ENCODE data around the gene ARFGAP2. TPM values are rescaled to one million over a fixed set of nuclear protein-coding genes. Genes with fewer than 3 reads are reported as not detected.
A peak's percentile ranks its signal among the peaks of the same experiment; 100 is the strongest.

The ARFGAP2 gene
- total and polyA plus RNA-seq, 2 of the 8 experiments (the other 6 are each of a cell fraction or from before 2014, with no cell fraction given), result 50.2 to 64.0 TPM

DNA sequence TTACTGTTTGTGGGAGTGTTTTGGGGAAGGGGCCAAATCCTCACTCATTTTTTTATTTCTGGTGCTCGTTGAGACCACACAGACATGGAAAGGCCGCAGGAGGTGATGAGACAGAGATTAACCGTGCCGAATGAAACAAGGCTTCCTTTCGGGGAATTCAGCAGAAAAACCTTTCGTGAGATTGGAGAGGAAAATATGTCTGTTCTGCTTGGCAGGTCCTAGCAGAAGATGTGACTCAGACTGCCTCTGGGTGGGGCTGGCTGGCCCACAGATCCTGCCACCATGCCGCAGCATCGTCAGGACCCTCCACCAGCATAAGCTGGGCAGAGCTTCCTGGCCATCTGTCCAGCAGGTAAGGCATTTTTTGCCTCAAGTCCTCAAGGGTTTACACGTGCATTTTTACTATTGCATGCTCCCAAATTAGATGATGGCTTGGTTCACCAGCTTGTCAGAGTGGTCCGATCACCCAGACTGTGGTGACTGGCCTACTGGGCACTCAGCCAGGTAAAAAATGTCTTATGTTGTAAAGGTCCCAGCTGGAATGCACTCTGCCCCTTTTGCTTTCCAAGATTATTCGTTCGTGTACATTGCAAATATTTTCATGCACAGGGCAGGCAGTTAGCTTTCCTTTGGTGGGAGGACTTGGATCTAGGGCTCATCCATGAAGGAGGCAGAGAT is 39.6 kb upstream of the ARFGAP2 start:
- H3K14ac ChIP-seq (ENCODE audit: insufficient read length), result no peak overlapping the region
- no peak overlapping the region for H3K23ac ChIP-seq (ENCODE audit: insufficient read length)
- no peak overlapping the region for H4K5ac ChIP-seq (ENCODE audit: insufficient read length, low read depth, low read length)
- H3K4me1 ChIP-seq (replicated peaks in 1 of 4; ENCODE audit: control insufficient read depth in 3 of 4, insufficient read depth in 4 of 4, low read length in 3 of 4), result peaks cover 0 to 10% (median 8%) of the 10 kb centered on the region in 4 experiments; a peak in 6 of 7 replicates
- H2BK120ac ChIP-seq (replicated peaks; ENCODE audit: low read depth, low read length), result no peak overlapping the region
- no peaks in the 10 kb centered on the region for H3K27me3 ChIP-seq (replicated peaks in 1 of 4; ENCODE audit: control insufficient read depth in 3 of 4, extremely low read depth in 1 of 4, insufficient read depth in 3 of 4, low read length in 3 of 4)
- peak overlapping the region; percentile 53; the same call in 1 of the 2 replicates for H2BK15ac ChIP-seq (ENCODE audit: low read length)
- H3K27ac ChIP-seq (ENCODE audit: low read depth, low read length), result no peak overlapping the region
- peak overlapping the region; percentile 93 to 100 for H3K4me2 ChIP-seq (ENCODE audit: insufficient read depth in 1 of 2, low read depth in 2 of 2, low read length in 2 of 2)
- no peak overlapping the region for H3K4ac ChIP-seq (replicated peaks; ENCODE audit: insufficient read length, low read depth, low read length)
- DNase-seq (ENCODE audit: low read depth in 1 of 2, low spot score in 2 of 2), result no peak
- no peak overlapping the region; the same call in 1 of the 2 replicates for H3K18ac ChIP-seq (ENCODE audit: extremely low read depth, low read length)
- H3K79me2 ChIP-seq (ENCODE audit: control insufficient read depth in 1 of 2, insufficient read depth in 2 of 2, low read length in 2 of 2), result peaks cover 6 to 28% of the 10 kb centered on the region in 2 experiments; a peak in 3 of 4 replicates
- POLR2A ChIA-PET (ENCODE audit: partially characterized antibody), result interaction anchor here (0.8 to 3.3 kb wide), 14 partner anchors 9 to 48 kb away, joined by 3 to 30 read pairs (median 12); partner anchors contain the start of genes ACP2 and NR1H3
- no peak overlapping the region for H2AFZ ChIP-seq (ENCODE audit: low read length)
- FAIRE-seq, result no peak
- TF ChIP-seq POLR2A (IDR thresholded peaks at IDR 0.05; ENCODE audit: control extremely low read depth in 1 of 2, low read depth in 2 of 2, low read length in 2 of 2) (no peak), HDAC6 (IDR thresholded peaks at IDR 0.05; ENCODE audit: low read depth, low read length) (no peak), ZNF274 (IDR thresholded peaks at IDR 0.05; ENCODE audit: borderline replicate concordance, extremely low read depth, low read length) (no peak), SUZ12 (IDR thresholded peaks at IDR 0.05; ENCODE audit: low read length) (no peak)
- TF ChIP-seq, protein P1, sequence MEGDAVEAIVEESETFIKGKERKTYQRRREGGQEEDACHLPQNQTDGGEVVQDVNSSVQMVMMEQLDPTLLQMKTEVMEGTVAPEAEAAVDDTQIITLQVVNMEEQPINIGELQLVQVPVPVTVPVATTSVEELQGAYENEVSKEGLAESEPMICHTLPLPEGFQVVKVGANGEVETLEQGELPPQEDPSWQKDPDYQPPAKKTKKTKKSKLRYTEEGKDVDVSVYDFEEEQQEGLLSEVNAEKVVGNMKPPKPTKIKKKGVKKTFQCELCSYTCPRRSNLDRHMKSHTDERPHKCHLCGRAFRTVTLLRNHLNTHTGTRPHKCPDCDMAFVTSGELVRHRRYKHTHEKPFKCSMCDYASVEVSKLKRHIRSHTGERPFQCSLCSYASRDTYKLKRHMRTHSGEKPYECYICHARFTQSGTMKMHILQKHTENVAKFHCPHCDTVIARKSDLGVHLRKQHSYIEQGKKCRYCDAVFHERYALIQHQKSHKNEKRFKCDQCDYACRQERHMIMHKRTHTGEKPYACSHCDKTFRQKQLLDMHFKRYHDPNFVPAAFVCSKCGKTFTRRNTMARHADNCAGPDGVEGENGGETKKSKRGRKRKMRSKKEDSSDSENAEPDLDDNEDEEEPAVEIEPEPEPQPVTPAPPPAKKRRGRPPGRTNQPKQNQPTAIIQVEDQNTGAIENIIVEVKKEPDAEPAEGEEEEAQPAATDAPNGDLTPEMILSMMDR (IDR thresholded peaks at IDR 0.05; ENCODE audit: control extremely low read depth in 1 of 3, insufficient read depth in 1 of 3, low read depth in 1 of 3, low read length in 3 of 3), result peak in 1 of 3 experiments; percentile 9; a peak in 1 of 4 replicates
- H4K8ac ChIP-seq (ENCODE audit: extremely low read depth, insufficient read depth, low read length), result no peak overlapping the region
- no peak overlapping the region; the same call in 1 of the 2 replicates for H2BK5ac ChIP-seq (ENCODE audit: low read depth, low read length)
- H2BK12ac ChIP-seq (ENCODE audit: low read depth, low read length), result peak overlapping the region; percentile 55
- no peaks in the 10 kb centered on the region; the same call in 1 of the 2 replicates for H3K79me1 ChIP-seq (ENCODE audit: low read depth, low read length)
- H4K91ac ChIP-seq (replicated peaks; ENCODE audit: insufficient read length, low read length), result no peak overlapping the region
- peak overlapping the region; percentile 79 to 98 (median 90); a peak in 7 of 8 replicates for H3K4me3 ChIP-seq (ENCODE audit: extremely low read depth in 1 of 4, insufficient read depth in 2 of 4, low read depth in 3 of 4, low read length in 4 of 4)
- H3K23me2 ChIP-seq (ENCODE audit: low read depth, low read length), result peaks cover 17% of the 10 kb centered on the region
- H2BK20ac ChIP-seq (ENCODE audit: low read length), result 0 out of 2 replicates have a peak overlapping the region, but pooled peaks have one; percentile 61
- 71% methylated on average over 12 of the region's 12 CpGs; no CpG with 5 or more reads in 1 of the 2 experiments for WGBS, 2 experiments (ENCODE audit: extremely low coverage in 1 of 2, insufficient coverage in 1 of 2, insufficient read length in 1 of 2, insufficient replicate concordance in 2 of 2, low coverage in 1 of 2, low lambda C conversion rate in 2 of 2, missing lambda C conversion rate in 1 of 2)
- peaks cover 0 to 5% of the 10 kb centered on the region in 2 experiments for H4K20me1 ChIP-seq (replicated peaks in 1 of 2; ENCODE audit: control insufficient read depth in 1 of 2, insufficient read depth in 2 of 2, low read length in 2 of 2)
- no peak overlapping the region for H3K56ac ChIP-seq (replicated peaks; ENCODE audit: insufficient read length, low read depth, low read length)
- CTCF ChIA-PET (ENCODE audit: partially characterized antibody), result interaction anchor here (0.7 to 21.5 kb wide), 10 partner anchors 11 to 160 kb away, joined by 3 to 247 read pairs (median 4); partner anchors contain the start of genes ACP2, ARFGAP2, NR1H3 and PACSIN3
- H3K9me3 ChIP-seq (ENCODE audit: insufficient read depth in 2 of 2, low read depth in 1 of 2, low read length in 1 of 2), result no peaks in the 10 kb centered on the region
- no peak overlapping the region for H2AK5ac ChIP-seq (ENCODE audit: low read depth, low read length)
- peak overlapping the region in 3 of 4 experiments; percentile 95 to 97 (median 97); a peak in 5 of 7 replicates for H3K9ac ChIP-seq (replicated peaks in 1 of 4; ENCODE audit: extremely low read depth in 1 of 4, low read depth in 3 of 4, low read length in 3 of 4)
- peaks cover 9 to 18% (median 12%) of the 10 kb centered on the region in 4 experiments; a peak in 7 of 8 replicates for H3K36me3 ChIP-seq (ENCODE audit: control insufficient read depth in 2 of 4, insufficient read depth in 4 of 4, low read length in 3 of 4)
